Skin epidermis (tissue), 12 donors: ENCODE measurements around the gene ATF4.

Source experiments
- H3K27ac ChIP-seq, 21 experiments: fragments of 200-600 bp; sonication (generic) in 11 of 21; one replicate each; pipeline ENCODE4 v1.5.0; 2020; ENCODE audit warnings: mild to moderate bottlenecking in 3 of 21, inconsistent platforms in 2 of 21, moderate library complexity in 2 of 21
- H3K4me3 ChIP-seq, 7 experiments: fragments of 200-600 bp; sonication (generic) in 2 of 7; one replicate each; pipeline ENCODE4 v1.5.0; 2020; ENCODE audit warnings: inconsistent platforms in 2 of 7, mild to moderate bottlenecking in 2 of 7, moderate library complexity in 1 of 7

The ATF4 gene

DNA sequence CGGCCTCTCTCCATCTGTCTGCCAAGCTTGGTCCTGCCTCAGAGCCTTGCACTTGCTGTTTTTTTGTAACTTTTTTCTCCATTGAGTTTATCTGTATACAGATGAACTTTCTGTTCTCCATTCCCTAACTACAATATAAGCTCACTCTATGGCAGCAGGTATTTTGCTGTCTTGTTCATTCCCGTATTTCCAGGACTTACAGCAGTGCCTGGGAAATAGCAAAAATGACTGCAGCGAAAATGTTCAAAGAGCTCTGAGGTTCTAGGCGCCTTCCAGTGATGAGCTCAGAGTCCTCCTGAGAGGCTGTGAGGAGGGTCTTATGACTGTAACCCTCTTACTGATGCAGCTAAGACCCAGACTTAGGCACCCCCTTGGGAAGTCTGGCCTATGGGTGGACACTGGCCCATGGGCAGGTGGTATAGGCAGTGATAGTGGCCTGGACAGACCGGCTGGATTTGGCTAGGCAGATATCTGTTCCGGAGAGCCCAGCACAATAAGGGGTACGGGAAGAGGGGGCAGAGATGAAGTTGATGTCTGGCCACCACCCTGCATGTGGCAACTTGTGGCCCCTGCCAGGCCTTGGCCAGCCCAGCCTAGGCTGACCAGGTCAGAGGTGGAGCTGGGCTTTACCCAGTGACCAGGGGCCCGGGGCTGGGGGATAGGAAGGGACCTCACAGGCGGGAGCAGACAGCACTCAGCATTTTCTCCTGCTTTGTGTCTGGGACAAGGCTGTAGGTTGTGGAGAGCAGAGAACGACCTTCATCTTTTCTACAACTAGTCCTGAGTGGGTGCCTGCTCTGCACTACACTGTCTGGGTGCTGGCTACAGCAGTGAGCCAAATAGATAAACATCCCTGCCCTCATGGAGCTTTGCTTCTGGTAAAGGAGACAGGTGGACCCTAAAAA lies 4.6 kb downstream of the ATF4 start:
- peak overlapping the region in 4 of 21 experiments; percentile 9 to 58 (median 20) for H3K27ac ChIP-seq

DNA sequence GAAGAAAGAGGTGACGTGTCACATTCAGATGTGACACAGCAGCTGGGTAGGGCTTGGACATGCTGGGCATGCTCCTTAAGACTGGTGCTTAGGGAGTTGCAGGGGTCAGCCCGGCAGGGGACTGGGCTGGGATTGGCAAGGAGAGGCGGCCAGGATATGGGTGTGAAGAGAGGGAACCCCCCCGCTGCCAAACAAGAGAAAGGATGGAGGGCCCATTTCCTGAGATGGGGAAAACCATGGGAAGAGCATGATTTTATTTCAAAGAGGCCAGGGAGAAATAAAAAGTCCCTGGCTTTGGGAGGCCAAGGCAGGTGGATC lies 5.3 kb downstream of the ATF4 start:
- Histone ChIP-seq H3K4me3 (no peak overlapping the region), H3K27ac (peak overlapping the region in 3 of 21 experiments; percentile 9 to 19 (median 17))

More for the DNA sequence above, 4.6 kb downstream of the ATF4 start:
- no peak overlapping the region for H3K4me3 ChIP-seq

DNA sequence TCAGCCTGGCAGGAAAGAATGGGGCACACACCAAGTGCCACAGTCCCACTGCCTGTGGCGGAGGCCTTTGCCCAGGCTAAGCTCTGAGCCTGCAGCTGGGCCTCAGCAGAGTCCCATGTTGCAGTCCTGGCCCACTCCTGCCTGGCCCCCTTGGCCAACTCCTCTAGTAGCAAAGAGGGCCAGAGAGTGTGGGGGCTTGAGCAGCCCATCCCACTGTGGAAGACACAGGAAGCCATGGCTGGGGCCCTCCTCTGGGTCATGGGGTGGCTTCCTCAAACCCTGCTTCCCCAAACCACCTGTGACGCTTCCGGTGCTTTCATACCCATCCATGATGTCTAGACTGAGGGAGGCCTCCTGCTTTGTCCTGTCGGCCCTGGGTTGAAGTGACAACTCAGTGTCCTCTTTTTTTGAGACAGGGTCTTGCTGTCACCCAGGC lies 6.4 kb downstream of the ATF4 start:
- Histone ChIP-seq H3K4me3 (no peak overlapping the region), H3K27ac (peak overlapping the region in 9 of 21 experiments; percentile 1 to 76 (median 51))

DNA sequence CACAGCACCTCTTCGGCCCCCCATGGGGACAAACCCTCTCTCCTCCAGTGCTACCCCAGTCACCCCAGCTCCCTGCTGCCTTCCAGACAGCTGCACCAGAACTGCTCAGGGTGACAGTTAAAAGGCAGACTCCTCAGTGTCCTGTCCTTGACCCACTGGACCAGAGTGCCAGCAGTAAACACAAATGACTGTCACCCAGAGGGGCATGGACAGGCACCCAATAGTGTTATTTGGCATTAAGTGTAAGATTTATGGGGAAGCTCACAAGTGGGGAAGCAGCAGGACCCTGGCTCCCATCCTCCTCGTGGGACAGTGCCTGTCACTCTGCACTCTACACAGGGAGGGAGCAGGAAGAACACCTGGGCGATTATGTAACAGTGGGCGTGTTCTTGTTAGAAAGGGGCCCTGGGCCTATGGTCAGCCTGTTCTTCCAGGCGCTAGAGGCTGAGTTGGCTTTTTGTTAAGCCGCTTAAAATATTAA lies 7.2 kb downstream of the ATF4 start:
- peak overlapping the region in 15 of 21 experiments; percentile 1 to 76 (median 46) for H3K27ac ChIP-seq
- no peak overlapping the region for H3K4me3 ChIP-seq

DNA sequence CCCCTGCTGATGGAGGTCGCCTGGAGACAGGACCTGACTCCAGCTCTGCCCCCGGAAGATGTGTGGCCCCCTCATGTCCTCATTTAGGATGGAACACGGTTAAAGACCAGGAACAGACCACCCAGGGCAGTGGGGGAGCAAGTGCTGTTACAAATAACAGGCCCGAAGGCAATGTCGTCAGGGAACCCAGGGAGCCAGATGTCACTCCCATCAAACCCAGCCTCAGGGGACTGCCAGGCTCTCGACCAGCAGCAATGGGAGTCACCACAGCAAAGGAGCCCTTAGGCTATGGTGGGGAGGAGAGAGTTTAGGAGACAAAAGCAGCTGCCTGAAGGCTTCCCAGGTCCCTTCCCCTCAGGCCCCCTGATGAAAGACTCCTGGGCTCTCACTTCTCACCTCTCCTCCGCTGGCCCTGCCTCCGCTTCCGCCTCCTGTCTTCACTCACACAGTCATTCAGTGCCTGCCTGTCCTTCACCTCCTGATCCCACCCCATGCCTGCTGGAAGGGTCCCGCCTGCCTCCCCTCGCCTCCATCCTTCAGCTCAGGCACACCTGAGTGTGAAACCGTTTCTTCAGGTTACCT lies 7.8 kb downstream of the ATF4 start:
- Histone ChIP-seq H3K4me3 (peak overlapping the region in 1 of 7 experiments; percentile 9), H3K27ac (peak overlapping the region in 14 of 21 experiments; percentile 1 to 76 (median 34))

DNA sequence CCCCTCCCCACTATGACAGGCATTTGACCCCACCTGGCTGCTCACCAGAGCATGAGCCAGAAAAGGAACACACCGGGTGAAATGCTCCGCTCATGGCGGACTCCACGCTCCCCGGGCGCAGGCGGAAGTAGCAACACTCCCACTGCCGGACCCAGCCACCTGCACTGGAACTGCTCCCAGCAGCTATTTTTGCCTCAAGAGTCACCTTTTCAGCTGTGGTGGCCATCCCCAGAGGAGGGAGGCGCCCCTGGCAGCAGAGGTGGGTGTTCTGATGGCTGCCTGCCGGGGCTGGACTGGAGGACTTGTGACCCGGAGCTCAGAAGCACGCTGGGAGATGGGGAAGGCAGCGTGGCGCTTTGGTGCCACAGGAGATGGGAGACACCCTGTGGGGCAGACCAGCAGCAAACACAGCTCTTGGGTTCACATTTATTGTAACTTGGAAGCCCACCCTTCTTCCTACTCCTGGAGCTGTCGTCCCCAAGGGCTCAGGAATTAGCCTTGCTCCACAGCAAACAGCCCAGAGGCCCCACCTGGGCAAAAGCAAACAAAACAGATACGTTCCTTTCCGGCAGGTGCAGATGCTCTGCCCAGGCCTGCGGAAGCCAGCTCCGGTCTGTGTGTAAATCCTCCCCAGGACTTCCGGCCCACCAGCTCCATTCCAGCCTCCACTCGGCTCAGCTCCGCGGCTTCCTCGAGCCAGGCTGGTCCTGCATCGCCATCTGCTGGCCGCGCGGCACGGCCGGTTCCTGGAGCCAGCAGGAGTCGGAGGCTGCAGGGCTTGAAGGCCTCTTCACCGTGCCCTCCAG lies 8.5 kb downstream of the ATF4 start:
- Histone ChIP-seq H3K4me3 (peak overlapping the region in 3 of 7 experiments; percentile 6 to 18 (median 9)), H3K27ac (peak overlapping the region in 13 of 21 experiments; percentile 8 to 76 (median 51))

DNA sequence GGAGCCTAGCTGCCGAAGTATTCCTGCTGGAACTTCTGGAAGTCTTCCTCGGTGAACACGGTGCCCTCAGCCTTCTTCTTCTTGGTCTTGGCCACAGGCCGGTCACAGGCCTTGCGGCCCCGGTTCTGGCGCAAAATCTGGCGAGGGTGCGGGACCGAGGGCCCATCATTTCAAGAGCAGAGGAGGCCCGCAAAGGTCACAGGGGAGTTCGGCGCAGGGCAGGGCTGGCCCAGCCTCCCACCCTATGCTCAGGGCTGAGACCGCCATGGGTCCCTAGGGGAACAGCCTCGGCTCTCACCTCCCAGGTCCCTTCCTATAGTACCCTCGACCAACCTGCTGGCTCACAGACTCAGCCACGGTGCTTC lies 9.1 kb downstream of the ATF4 start:
- H3K27ac ChIP-seq: peak overlapping the region in 10 of 21 experiments; percentile 6 to 76 (median 40)
- H3K4me3 ChIP-seq: peak overlapping the region in 2 of 7 experiments; percentile 6 to 9

DNA sequence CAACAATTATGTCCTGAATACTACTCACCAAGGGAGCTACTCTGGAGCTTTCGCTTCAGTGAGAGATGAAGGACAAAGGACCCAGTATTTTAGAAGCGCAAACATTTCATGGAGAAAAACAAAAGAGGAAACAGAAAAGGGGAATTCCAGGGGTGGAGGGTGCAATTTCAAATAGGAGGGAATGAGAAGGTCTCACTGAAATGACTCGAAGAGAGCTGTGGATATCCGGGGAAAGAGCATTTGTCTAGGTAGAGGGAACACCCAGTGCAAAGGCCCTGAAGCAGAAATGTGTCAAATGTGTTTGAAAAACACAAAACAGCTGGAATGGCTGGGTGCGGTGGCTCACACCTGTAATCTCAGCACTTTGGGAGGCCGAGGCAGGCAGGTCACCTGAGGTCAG lies 9.8 kb downstream of the ATF4 start:
- peak overlapping the region in 3 of 21 experiments; percentile 13 to 38 (median 30) for H3K27ac ChIP-seq
- H3K4me3 ChIP-seq: no peak overlapping the region

DNA sequence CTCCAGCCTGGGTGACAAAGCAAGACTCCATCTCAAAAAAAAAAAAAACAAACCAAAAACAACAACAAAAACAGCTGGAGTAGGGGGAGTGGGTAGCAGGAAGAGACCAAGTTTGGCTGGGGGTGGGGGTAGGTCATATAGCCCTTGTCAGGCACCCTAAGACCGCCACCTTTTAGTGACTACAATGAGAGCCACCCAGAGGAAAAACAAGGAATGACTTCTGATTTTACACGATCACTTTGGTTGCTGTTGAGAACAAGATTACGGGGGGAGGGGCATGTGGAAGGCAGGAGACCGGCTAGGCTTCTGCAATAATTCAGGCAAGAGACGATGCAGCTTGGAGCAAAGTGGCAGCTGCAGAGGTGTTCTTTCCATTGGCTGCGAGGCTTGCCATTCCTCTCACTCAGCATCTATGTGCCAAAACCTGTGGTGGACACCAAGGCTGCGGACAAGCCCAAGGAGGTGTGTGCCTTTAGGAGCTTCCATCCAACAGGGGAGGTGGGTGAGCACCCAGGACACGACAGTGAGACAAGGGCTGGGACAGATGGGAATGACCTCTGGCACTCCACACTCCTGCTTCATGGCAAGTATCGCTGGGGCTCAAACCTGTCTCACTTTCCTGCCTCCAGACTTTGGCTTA lies 10.4 kb downstream of the ATF4 start:
- no peak overlapping the region for H3K4me3 ChIP-seq
- peak overlapping the region in 3 of 21 experiments; percentile 13 to 96 (median 94) for H3K27ac ChIP-seq

DNA sequence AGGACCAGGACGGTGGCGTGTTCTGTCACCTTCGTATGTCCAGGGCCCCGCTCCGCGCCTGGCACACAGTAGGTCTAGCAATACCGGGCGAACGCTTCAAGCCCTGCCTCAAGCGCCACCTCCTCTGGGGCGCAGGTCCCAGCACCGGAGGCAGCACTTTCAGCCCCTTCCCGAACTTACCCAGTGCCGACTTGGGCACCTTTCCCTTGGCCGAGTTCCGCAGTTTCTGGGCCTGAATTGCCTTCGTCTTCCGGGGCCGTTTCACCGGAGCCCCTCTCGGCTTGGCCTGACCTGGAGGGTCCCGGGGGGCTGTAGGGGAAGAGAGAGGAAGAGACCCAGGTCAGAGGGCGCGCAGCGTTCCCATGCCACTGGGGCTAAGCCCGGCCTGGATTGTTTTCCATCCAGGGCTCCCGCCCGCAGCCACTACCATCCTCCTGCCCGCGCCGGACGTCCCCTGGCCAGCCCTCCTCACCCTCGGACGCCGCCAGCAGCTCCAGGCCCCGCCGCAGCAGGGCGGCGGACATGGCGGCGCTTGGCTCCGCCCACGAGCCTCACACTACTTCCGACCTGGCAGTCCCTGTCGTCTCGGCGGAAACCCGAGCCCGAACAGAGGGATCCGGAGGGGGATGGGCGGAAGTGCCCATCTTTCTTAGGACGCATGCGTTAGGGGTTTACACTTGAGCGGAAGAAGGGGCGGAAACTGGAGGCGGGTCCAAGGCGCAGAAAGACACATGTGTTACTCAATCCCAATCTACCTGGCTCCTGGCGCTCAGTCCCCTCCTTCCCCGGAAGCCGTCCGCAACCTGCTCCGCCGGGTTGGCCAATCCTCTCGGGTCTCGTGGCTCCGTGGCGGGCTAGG lies 12.1 kb downstream of the ATF4 start, which contains the start of gene RPS19BP1:
Gene RPS19BP1 (minus strand): TSS at position 534 of the 859 bp plus-strand sequence. CDS start 10 bp downstream, at position 524.
- H3K27ac ChIP-seq: peak within 1 kb of the TSS; percentile 54 to 98 (median 95)

DNA sequence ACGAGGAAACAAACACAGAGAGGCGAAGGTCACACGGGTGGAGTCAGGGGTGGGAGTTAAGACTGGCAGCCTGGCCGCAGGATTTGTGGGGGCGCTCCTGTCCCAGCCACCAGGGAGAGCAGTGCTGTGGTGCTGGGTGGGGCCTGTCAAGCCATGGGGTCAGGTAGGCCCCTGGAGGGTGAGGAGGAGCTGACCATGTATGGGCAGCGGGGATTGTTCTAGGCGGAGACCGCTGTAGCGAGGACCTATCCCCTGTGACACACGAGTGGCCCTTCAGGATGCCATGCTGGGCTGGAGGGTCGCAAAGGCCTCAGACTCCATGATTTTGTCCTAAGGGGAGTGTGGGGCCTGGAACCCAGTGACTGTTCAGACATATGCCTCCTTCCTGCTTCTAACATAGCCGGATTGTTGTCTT lies 13.7 kb downstream of the ATF4 start:
- Histone ChIP-seq H3K27ac (peak overlapping the region in 3 of 21 experiments; percentile 16 to 43 (median 18)), H3K4me3 (no peak overlapping the region)

More for the DNA sequence above, 12.1 kb downstream of the ATF4 start, which contains the start of gene RPS19BP1:
- peak within 1 kb of the TSS; percentile 55 to 92 (median 79) for H3K4me3 ChIP-seq

DNA sequence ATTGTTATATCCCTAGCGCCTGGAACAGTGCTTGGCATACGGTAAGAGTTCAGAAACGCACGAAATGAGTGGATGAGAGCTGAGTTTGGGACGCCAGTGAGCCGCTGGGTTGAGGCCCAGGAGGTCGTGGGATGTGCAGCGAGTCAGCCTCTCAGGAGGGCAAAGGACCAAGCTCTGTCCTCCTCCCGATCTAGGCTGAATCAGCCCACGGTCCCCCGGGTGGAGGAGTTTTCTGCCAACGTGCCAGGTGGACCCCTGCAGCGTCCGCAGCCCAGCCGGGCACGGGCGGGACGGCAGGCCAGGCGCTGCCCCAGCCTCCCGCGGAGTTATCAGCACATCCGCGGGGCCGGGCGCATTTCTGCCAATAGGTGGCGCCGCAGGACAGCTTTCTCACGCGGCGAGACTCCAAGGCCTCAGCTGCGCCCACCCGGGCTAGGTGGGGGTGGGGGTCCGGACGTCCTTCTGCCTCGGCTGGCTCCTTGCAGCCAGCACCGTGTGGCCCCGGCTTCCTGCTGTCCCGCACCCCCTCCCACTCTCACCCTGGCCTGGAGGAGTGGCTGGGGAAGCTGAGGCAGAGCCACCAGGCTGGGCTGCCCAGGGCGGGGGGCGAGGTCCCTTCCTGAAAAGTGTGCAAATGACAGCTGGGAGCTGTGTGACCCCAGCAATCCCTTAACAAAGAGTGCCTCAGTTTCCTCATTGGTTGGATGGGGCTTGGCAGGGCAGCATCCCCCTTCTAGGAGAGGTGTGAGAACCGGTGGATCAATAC lies 14.4 kb downstream of the ATF4 start:
- Histone ChIP-seq H3K4me3 (no peak overlapping the region), H3K27ac (peak overlapping the region in 3 of 21 experiments; percentile 16 to 43 (median 18))

DNA sequence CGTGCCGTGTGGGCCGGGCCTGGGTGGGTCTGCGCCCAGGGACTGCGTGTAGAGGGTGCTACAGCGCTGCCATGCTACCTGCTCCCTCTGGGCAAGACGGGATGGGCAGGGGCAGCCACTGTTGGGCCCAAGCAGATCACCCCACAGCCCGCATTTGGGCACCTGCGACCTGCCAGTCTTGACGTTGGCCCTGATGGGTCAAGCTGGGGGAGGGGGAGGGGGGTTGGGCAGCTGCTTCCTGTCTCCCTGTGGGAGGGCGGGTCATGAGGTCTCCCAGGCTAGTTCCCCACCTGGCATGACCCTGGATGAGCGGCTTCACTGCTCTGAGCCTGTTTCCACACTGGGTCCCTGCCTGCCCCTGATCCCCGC lies 15.0 kb downstream of the ATF4 start:
- Histone ChIP-seq H3K27ac (no peak overlapping the region), H3K4me3 (no peak overlapping the region)

DNA sequence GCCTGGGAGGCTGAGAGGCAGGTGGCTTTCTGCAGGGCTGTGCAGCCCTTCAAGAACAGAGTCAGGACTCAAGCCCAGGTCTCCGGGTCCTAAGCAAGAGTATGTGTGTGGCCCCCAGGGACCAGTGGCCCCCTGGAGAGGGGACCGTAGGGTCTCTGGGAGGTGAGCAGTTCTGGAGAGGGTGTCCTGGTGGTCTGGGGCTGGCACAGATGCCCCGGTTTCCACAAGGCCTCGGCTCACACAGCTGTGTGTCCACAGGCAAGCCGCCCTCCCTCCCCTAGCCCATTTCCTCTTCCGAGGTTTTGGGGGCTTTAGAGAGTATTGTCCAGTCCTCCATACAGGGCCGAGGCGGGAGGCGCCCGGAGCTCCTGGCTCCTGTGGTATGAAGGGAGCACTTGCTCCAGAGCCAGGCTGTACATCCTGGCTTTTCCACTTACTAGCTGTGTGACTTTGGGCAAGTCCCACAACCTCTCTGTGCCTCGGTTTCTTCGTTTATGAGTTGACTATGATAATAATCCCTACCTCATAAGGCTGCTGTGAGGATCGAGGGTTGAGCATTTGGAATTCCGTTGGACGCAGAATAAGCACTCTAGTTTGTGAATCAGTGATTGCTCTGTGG lies 15.6 kb downstream of the ATF4 start:
- Histone ChIP-seq H3K27ac (no peak overlapping the region), H3K4me3 (no peak overlapping the region)

DNA sequence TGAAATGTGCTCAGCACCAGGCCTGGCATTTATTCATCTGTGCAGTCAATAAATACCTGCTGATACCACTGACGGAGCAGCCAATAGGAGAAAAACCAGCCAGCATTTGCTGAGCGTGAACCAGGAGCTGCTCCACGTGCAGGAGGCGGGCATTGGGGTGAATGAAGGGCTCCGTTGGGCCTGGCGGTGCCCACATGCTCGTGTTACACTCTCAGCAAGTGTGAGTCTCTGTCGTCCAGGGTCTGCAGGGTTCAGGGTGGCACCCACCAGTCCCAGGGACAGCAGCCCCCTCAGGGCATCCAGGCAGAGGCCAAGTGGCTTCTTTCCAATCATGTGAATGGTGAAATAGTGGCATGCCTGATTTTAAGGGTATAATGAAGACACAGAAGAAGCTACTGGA lies 16.3 kb downstream of the ATF4 start:
- Histone ChIP-seq H3K4me3 (no peak overlapping the region), H3K27ac (no peak overlapping the region)

DNA sequence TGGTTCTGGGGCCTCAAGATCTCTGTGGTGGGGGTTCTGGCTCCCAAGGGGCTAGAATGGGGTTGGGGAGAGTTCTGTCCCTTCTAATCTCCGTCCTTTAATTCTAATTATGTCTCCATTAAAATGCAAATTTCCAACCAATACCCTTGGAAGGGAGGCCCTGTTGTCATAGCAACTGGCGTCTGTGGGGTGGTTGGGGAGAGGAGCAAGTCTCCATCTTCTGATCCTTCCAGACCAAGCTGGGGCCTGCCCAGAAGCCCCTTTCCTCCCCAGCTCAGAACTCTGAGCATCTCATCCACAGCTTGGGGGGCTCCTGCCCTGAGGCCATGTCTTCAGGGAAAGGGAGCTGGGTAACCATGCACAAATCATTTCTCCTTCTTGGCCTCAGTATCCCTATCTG lies 17.6 kb downstream of the ATF4 start:
- Histone ChIP-seq H3K27ac (no peak overlapping the region), H3K4me3 (no peak overlapping the region)

DNA sequence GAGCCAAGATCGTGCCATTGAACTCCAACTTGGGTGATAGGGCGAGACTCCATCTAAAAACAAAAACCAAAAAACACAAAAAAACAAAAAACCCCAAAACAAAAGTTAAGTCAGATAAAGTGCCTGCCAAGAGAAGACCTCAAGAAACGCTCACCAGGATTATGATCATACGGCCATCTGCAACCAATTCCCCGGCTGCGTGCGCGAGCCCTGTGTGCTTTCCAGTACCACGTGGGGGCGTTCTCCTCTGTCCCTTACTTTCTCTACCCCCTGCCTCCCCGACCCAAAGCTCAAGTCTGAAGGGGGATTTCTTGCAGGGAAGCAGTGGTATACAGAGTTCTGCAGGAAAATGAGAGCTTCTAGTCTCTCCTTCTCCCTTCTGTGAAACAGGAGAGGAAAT lies 22.7 kb downstream of the ATF4 start:
- H3K4me3 ChIP-seq: no peak overlapping the region
- no peak overlapping the region for H3K27ac ChIP-seq
